Uterus (tissue), 2 donors: ENCODE measurements around the gene RILPL2.

Source experiments
- CTCF ChIP-seq, 4 experiments: fragments of 200-600 bp in 2 of 4; fragments of 450-650 bp in 2 of 4; sonication (generic) in 2 of 4; IDR thresholded peaks; one replicate each; pipeline ENCODE4 v1.5.1; 2016 to 2019; ENCODE audit warnings: antibody characterized with exemption in 4 of 4, mild to moderate bottlenecking in 2 of 4, moderate library complexity in 1 of 4
- POLR2A ChIP-seq, 2 donors: fragments of 450-650 bp; IDR thresholded peaks; one replicate each; pipeline ENCODE4 v1.6.1; 2016; ENCODE audit warnings: antibody characterized with exemption in 2 of 2, mild to moderate bottlenecking in 1 of 2, moderate library complexity in 1 of 2

GRCh38 chr12:123450636-123451035 is 14.2 kb upstream of the RILPL2 start:
- no peak for TF ChIP-seq POLR2A (IDR thresholded peaks at IDR 0.05)
- TF ChIP-seq CTCF (IDR thresholded peaks at IDR 0.05) = no peak
